ENCODE measurements around the gene KIR2DL4. TPM values are rescaled to one million over a fixed set of nuclear protein-coding genes. Genes with fewer than 3 reads are reported as not detected.

KIR2DL4 gene
- polyA plus RNA-seq, 4 donors, result 0.09 to 0.10 TPM; not detected in 2

GRCh38 chr19:54790711-54791110 lies 12.7 kb upstream of the KIR2DL4 start:
- peaks cover 0 to 2% (median 0%) of the 10 kb centered on the region in 3 donors for H3K27me3 ChIP-seq (ENCODE audit: control insufficient read depth in 3 of 3, insufficient read depth in 3 of 3, low read length in 3 of 3)
- no peaks in the 10 kb centered on the region for H3K36me3 ChIP-seq (ENCODE audit: control insufficient read depth in 3 of 3, insufficient read depth in 2 of 3, low read depth in 1 of 3, low read length in 3 of 3)
- H3K9me3 ChIP-seq (ENCODE audit: control insufficient read depth in 2 of 2, insufficient read depth in 1 of 2, low read depth in 1 of 2, low read length in 1 of 2), result peaks cover 0 to 11% of the 10 kb centered on the region in 2 donors
- no peak overlapping the region for H3K27ac ChIP-seq (ENCODE audit: low read depth in 1 of 3, low read length in 2 of 3)
- H3K4me1 ChIP-seq (ENCODE audit: control insufficient read depth in 3 of 3, insufficient read depth in 2 of 3, low read depth in 1 of 3, low read length in 2 of 3), result no peaks in the 10 kb centered on the region
- DNase-seq (no peak), FAIRE-seq (no peak)
- WGBS, 3 donors, result 61 to 69% (median 62%) methylated on average over 5 of the region's 5 CpGs
- no peak overlapping the region for H3K4me3 ChIP-seq (ENCODE audit: low read depth in 1 of 3, low read length in 3 of 3)

GRCh38 chr19:54791476-54791875 lies 11.9 kb upstream of the KIR2DL4 start:
- Histone ChIP-seq H3K9me3 (ENCODE audit: control insufficient read depth in 2 of 2, insufficient read depth in 1 of 2, low read depth in 1 of 2, low read length in 1 of 2) (peaks cover 0 to 11% of the 10 kb centered on the region in 2 donors), H3K4me1 (ENCODE audit: control insufficient read depth in 3 of 3, insufficient read depth in 2 of 3, low read depth in 1 of 3, low read length in 2 of 3) (no peaks in the 10 kb centered on the region), H3K4me3 (ENCODE audit: low read depth in 1 of 3, low read length in 3 of 3) (no peak overlapping the region), H3K36me3 (ENCODE audit: control insufficient read depth in 3 of 3, insufficient read depth in 2 of 3, low read depth in 1 of 3, low read length in 3 of 3) (no peaks in the 10 kb centered on the region), H3K27ac (ENCODE audit: low read depth in 1 of 3, low read length in 2 of 3) (no peak overlapping the region), H3K27me3 (ENCODE audit: control insufficient read depth in 3 of 3, insufficient read depth in 3 of 3, low read length in 3 of 3) (peaks cover 0 to 2% (median 0%) of the 10 kb centered on the region in 3 donors)
- WGBS, 3 donors, result 69 to 80% (median 78%) methylated on average over 6 of the region's 6 CpGs
- DNase-seq (no peak), FAIRE-seq (no peak)

- no peak for FAIRE-seq
- peak in 1 of 2 donors; percentile 15 for DNase-seq
- Histone ChIP-seq H3K36me3 (ENCODE audit: control insufficient read depth in 3 of 3, insufficient read depth in 2 of 3, low read depth in 1 of 3, low read length in 3 of 3) (no peaks in the 10 kb centered on the region), H3K4me1 (ENCODE audit: control insufficient read depth in 3 of 3, insufficient read depth in 2 of 3, low read depth in 1 of 3, low read length in 2 of 3) (no peaks in the 10 kb centered on the region), H3K27me3 (ENCODE audit: control insufficient read depth in 3 of 3, insufficient read depth in 3 of 3, low read length in 3 of 3) (peaks cover 0 to 2% (median 0%) of the 10 kb centered on the region in 3 donors), H3K27ac (ENCODE audit: low read depth in 1 of 3, low read length in 2 of 3) (peak overlapping the region in 2 of 3 donors; percentile 30 to 54), H3K9me3 (ENCODE audit: control insufficient read depth in 2 of 2, insufficient read depth in 1 of 2, low read depth in 1 of 2, low read length in 1 of 2) (peaks cover 0 to 16% of the 10 kb centered on the region in 2 donors), H3K4me3 (ENCODE audit: low read depth in 1 of 3, low read length in 3 of 3) (no peak overlapping the region)
- WGBS, 3 donors, result 51 to 58% (median 51%) methylated on average over 8 of the region's 8 CpGs
Observed at GRCh38 chr19:54792814-54793213, 10.6 kb upstream of the KIR2DL4 start.

- no peak for FAIRE-seq
- WGBS, 3 donors, result 60 to 69% (median 64%) methylated on average over 1 of the region's 1 CpG
Observed at GRCh38 chr19:54795758-54796157, 7.7 kb upstream of the KIR2DL4 start.

GRCh38 chr19:54804101-54804500 lies 691 bp downstream of the KIR2DL4 start:
- Histone ChIP-seq H3K36me3 (ENCODE audit: control insufficient read depth in 3 of 3, insufficient read depth in 2 of 3, low read depth in 1 of 3, low read length in 3 of 3) (no peaks in the 10 kb centered on the region), H3K4me1 (ENCODE audit: control insufficient read depth in 3 of 3, insufficient read depth in 2 of 3, low read depth in 1 of 3, low read length in 2 of 3) (no peaks in the 10 kb centered on the region), H3K9me3 (ENCODE audit: control insufficient read depth in 2 of 2, insufficient read depth in 1 of 2, low read depth in 1 of 2, low read length in 1 of 2) (peaks cover 0 to 8% of the 10 kb centered on the region in 2 donors), H3K4me3 (ENCODE audit: low read depth in 1 of 3, low read length in 3 of 3) (no peak overlapping the region), H3K27ac (ENCODE audit: low read depth in 1 of 3, low read length in 2 of 3) (no peak overlapping the region), H3K27me3 (ENCODE audit: control insufficient read depth in 3 of 3, insufficient read depth in 3 of 3, low read length in 3 of 3) (peaks cover 0 to 4% (median 0%) of the 10 kb centered on the region in 3 donors)
- no peak for FAIRE-seq
- 54 to 63% (median 57%) methylated on average over 5 of the region's 5 CpGs for WGBS, 3 donors
- no peak for DNase-seq

More at GRCh38 chr19:54795758-54796157, 7.7 kb upstream of the KIR2DL4 start:
- Histone ChIP-seq H3K9me3 (ENCODE audit: control insufficient read depth in 2 of 2, insufficient read depth in 1 of 2, low read depth in 1 of 2, low read length in 1 of 2) (peaks cover 0 to 6% of the 10 kb centered on the region in 2 donors), H3K36me3 (ENCODE audit: control insufficient read depth in 3 of 3, insufficient read depth in 2 of 3, low read depth in 1 of 3, low read length in 3 of 3) (no peaks in the 10 kb centered on the region), H3K4me1 (ENCODE audit: control insufficient read depth in 3 of 3, insufficient read depth in 2 of 3, low read depth in 1 of 3, low read length in 2 of 3) (no peaks in the 10 kb centered on the region), H3K4me3 (ENCODE audit: low read depth in 1 of 3, low read length in 3 of 3) (no peak overlapping the region), H3K27me3 (ENCODE audit: control insufficient read depth in 3 of 3, insufficient read depth in 3 of 3, low read length in 3 of 3) (peaks cover 0 to 2% (median 0%) of the 10 kb centered on the region in 3 donors), H3K27ac (ENCODE audit: low read depth in 1 of 3, low read length in 2 of 3) (no peak overlapping the region)
- DNase-seq, result no peak

GRCh38 chr19:54804571-54804970 lies 1.2 kb downstream of the KIR2DL4 start:
- no peak overlapping the region for H3K4me3 ChIP-seq (ENCODE audit: low read depth in 1 of 3, low read length in 3 of 3)
- peaks cover 0 to 8% of the 10 kb centered on the region in 2 donors for H3K9me3 ChIP-seq (ENCODE audit: control insufficient read depth in 2 of 2, insufficient read depth in 1 of 2, low read depth in 1 of 2, low read length in 1 of 2)

GRCh38 chr19:54805665-54806515 lies 2.5 kb downstream of the KIR2DL4 start:
- no peak for FAIRE-seq
- 84 to 86% (median 84%) methylated on average over 10 to 14 of the region's 14 CpGs for WGBS, 3 donors

More at GRCh38 chr19:54804571-54804970, 1.2 kb downstream of the KIR2DL4 start:
- no peak for FAIRE-seq
- WGBS, 3 donors, result 87 to 92% (median 88%) methylated on average over 9 to 10 of the region's 10 CpGs
- DNase-seq, result no peak
- Histone ChIP-seq H3K27ac (ENCODE audit: low read depth in 1 of 3, low read length in 2 of 3) (no peak overlapping the region), H3K4me1 (ENCODE audit: control insufficient read depth in 3 of 3, insufficient read depth in 2 of 3, low read depth in 1 of 3, low read length in 2 of 3) (no peaks in the 10 kb centered on the region), H3K27me3 (ENCODE audit: control insufficient read depth in 3 of 3, insufficient read depth in 3 of 3, low read length in 3 of 3) (peaks cover 0 to 4% (median 0%) of the 10 kb centered on the region in 3 donors), H3K36me3 (ENCODE audit: control insufficient read depth in 3 of 3, insufficient read depth in 2 of 3, low read depth in 1 of 3, low read length in 3 of 3) (no peaks in the 10 kb centered on the region)

GRCh38 chr19:54806516-54806838 lies 3.1 kb downstream of the KIR2DL4 start:
- Histone ChIP-seq H3K9me3 (ENCODE audit: control insufficient read depth in 2 of 2, insufficient read depth in 1 of 2, low read depth in 1 of 2, low read length in 1 of 2) (peaks cover 0 to 11% of the 10 kb centered on the region in 2 donors), H3K4me1 (ENCODE audit: control insufficient read depth in 3 of 3, insufficient read depth in 2 of 3, low read depth in 1 of 3, low read length in 2 of 3) (no peaks in the 10 kb centered on the region), H3K27me3 (ENCODE audit: control insufficient read depth in 3 of 3, insufficient read depth in 3 of 3, low read length in 3 of 3) (peaks cover 0 to 4% (median 0%) of the 10 kb centered on the region in 3 donors), H3K36me3 (ENCODE audit: control insufficient read depth in 3 of 3, insufficient read depth in 2 of 3, low read depth in 1 of 3, low read length in 3 of 3) (no peaks in the 10 kb centered on the region), H3K4me3 (ENCODE audit: low read depth in 1 of 3, low read length in 3 of 3) (no peak overlapping the region), H3K27ac (ENCODE audit: low read depth in 1 of 3, low read length in 2 of 3) (no peak overlapping the region)
- no peak for FAIRE-seq
- WGBS, 3 donors, result 63 to 75% (median 70%) methylated on average over 2 of the region's 2 CpGs
- no peak for DNase-seq

More at GRCh38 chr19:54805665-54806515, 2.5 kb downstream of the KIR2DL4 start:
- Histone ChIP-seq H3K27me3 (ENCODE audit: control insufficient read depth in 3 of 3, insufficient read depth in 3 of 3, low read length in 3 of 3) (peaks cover 0 to 4% (median 0%) of the 10 kb centered on the region in 3 donors), H3K4me3 (ENCODE audit: low read depth in 1 of 3, low read length in 3 of 3) (no peak overlapping the region), H3K9me3 (ENCODE audit: control insufficient read depth in 2 of 2, insufficient read depth in 1 of 2, low read depth in 1 of 2, low read length in 1 of 2) (peaks cover 0 to 11% of the 10 kb centered on the region in 2 donors), H3K4me1 (ENCODE audit: control insufficient read depth in 3 of 3, insufficient read depth in 2 of 3, low read depth in 1 of 3, low read length in 2 of 3) (no peaks in the 10 kb centered on the region), H3K36me3 (ENCODE audit: control insufficient read depth in 3 of 3, insufficient read depth in 2 of 3, low read depth in 1 of 3, low read length in 3 of 3) (no peaks in the 10 kb centered on the region), H3K27ac (ENCODE audit: low read depth in 1 of 3, low read length in 2 of 3) (no peak overlapping the region)
- no peak for DNase-seq
